ENCODE measurements around the gene DYNC2H1. TPM values are rescaled to one million over a fixed set of nuclear protein-coding genes. Genes with fewer than 3 reads are reported as not detected.

DYNC2H1 gene
- total RNA-seq, 3 donors from 2014 or later, result 2.3 to 12.4 (median 5.0) TPM

- H3K4me1 ChIP-seq (ENCODE audit: low read depth), result no peaks in the 10 kb centered on the region
- no peaks in the 10 kb centered on the region for H3K9me3 ChIP-seq
- intact Hi-C loops (cut with DNase I, micrococcal nuclease), result no loop called here
- DNase-seq (no peak), ATAC-seq (no peak)
- no peaks in the 10 kb centered on the region for H3K36me3 ChIP-seq (ENCODE audit: low read depth)
- no peak overlapping the region for H3K4me3 ChIP-seq
- no peak for TF ChIP-seq CTCF (IDR thresholded peaks at IDR 0.05)
Measured at GRCh38 chr11:103487113-103487512, 377.9 kb downstream of the DYNC2H1 start.

GRCh38 chr11:103488031-103488461 lies 378.8 kb downstream of the DYNC2H1 start:
- no peak for TF ChIP-seq CTCF (IDR thresholded peaks at IDR 0.05)
- no peak for ATAC-seq
- Histone ChIP-seq H3K4me1 (ENCODE audit: low read depth) (no peaks in the 10 kb centered on the region), H3K9me3 (no peaks in the 10 kb centered on the region), H3K36me3 (ENCODE audit: low read depth) (no peaks in the 10 kb centered on the region), H3K4me3 (no peak overlapping the region)
- intact Hi-C loops (cut with DNase I, micrococcal nuclease), result no loop called here
- DNase-seq, result no peak

GRCh38 chr11:103488579-103488978 lies 379.4 kb downstream of the DYNC2H1 start:
- no peak overlapping the region for H3K4me3 ChIP-seq
- intact Hi-C loops (cut with DNase I, micrococcal nuclease), result no loop called here
- DNase-seq, result no peak
- no peaks in the 10 kb centered on the region for H3K36me3 ChIP-seq (ENCODE audit: low read depth)
- no peak for ATAC-seq
- H3K4me1 ChIP-seq (ENCODE audit: low read depth), result no peaks in the 10 kb centered on the region
- TF ChIP-seq CTCF (IDR thresholded peaks at IDR 0.05), result no peak
- H3K9me3 ChIP-seq, result no peaks in the 10 kb centered on the region

DNA sequence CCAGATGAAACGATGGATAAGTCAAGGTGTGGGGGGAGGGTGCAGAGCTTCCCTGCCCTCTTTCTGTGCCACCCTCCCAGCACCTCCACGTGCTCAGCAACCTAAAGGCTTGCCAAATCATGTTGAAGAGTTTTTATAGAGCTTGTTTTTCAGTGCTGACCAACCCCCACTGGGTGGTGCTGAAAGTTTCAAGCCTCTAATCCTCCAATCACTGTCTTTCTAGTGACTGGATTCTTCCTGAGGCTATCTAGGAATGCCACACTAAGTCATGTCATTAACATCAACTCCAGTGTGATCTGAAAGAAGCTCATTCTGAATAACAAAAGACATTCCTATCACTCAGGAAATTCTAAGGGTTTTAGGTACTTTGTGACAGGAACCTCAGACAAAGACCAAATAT lies 382.6 kb downstream of the DYNC2H1 start:
- no peak overlapping the region for H3K4me3 ChIP-seq
- intact Hi-C loops (cut with DNase I, micrococcal nuclease), result no loop called here
- DNase-seq (no peak), ATAC-seq (no peak)
- no peak for TF ChIP-seq CTCF (IDR thresholded peaks at IDR 0.05)
- no peaks in the 10 kb centered on the region for H3K9me3 ChIP-seq
- H3K4me1 ChIP-seq (ENCODE audit: low read depth), result no peaks in the 10 kb centered on the region
- H3K36me3 ChIP-seq (ENCODE audit: low read depth), result no peaks in the 10 kb centered on the region

DNA sequence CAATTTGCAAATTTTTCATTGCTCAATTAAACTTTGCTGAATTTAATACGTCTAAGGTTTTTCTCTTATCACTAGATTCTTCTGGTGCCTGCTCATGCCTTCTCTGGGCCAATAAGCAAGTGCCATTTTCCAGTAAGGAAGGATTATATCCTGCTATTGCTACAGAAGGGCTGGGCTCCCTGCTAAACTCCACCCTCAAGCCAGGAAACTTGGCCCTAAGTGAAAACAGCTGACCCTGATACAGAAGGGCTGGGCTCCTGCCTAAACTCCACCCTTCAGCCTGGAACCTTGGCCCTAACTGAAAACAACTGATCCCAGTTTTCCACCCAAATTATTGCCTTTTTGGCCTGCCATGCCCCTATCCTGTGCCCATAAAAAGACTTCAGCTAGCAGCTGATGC lies 385.3 kb downstream of the DYNC2H1 start:
- no peaks in the 10 kb centered on the region for H3K36me3 ChIP-seq (ENCODE audit: low read depth)
- intact Hi-C loops (cut with DNase I, micrococcal nuclease), result no loop called here

More for the DNA sequence above, 385.3 kb downstream of the DYNC2H1 start:
- Histone ChIP-seq H3K9me3 (no peaks in the 10 kb centered on the region), H3K4me3 (no peak overlapping the region), H3K4me1 (ENCODE audit: low read depth) (no peaks in the 10 kb centered on the region)
- no peak for TF ChIP-seq CTCF (IDR thresholded peaks at IDR 0.05)
- DNase-seq, result no peak
- no peak for ATAC-seq

Data from mucosa of descending colon (tissue), 3 donors.